H9 (cell line): ENCODE measurements around the gene CLMN. TPM values are rescaled to one million over a fixed set of nuclear protein-coding genes. Genes with fewer than 3 reads are reported as not detected.

Experiments used
- DNase-seq: peaks from one replicate; pipeline ENCODE4 v3.0.0-alpha.2; 2017
- H2AFZ ChIP-seq: one replicate; pipeline ENCODE4 v1.6.1; 2013; ENCODE audit warnings: mild to moderate bottlenecking, low read length, control low read depth, moderate library complexity
- H2AK5ac ChIP-seq: 2 replicates; pipeline ENCODE4 v1.6.1; 2013; ENCODE audit warnings: low read length, control low read depth, mixed read lengths; ENCODE audit not compliant: insufficient read length
- H2BK120ac ChIP-seq: one replicate; pipeline ENCODE4 v1.6.1; 2013; ENCODE audit warnings: low read depth, mild to moderate bottlenecking, low read length, control low read depth, inconsistent platforms; ENCODE audit not compliant: poor library complexity, severe bottlenecking
- H2BK12ac ChIP-seq: 2 replicates; pipeline ENCODE4 v1.6.1; 2013; ENCODE audit warnings: low read length, control low read depth, mixed read lengths, low read depth; ENCODE audit not compliant: insufficient read length
- H2BK15ac ChIP-seq: 2 replicates; pipeline ENCODE4 v1.6.1; 2013; ENCODE audit warnings: low read depth, low read length, control low read depth
- H2BK20ac ChIP-seq: one replicate; pipeline ENCODE4 v1.6.1; 2013; ENCODE audit warnings: low read depth, mild to moderate bottlenecking, low read length, control low read depth, inconsistent platforms; ENCODE audit not compliant: poor library complexity, severe bottlenecking
- H2BK5ac ChIP-seq: 2 replicates; pipeline ENCODE4 v1.6.1; 2013; ENCODE audit warnings: low read length, control low read depth, mixed read lengths; ENCODE audit not compliant: insufficient read length
- H3K14ac ChIP-seq: 2 replicates; pipeline ENCODE4 v1.6.1; 2013; ENCODE audit warnings: low read length, control low read depth; ENCODE audit not compliant: insufficient read depth
- H3K18ac ChIP-seq: 2 replicates; pipeline ENCODE4 v1.6.1; 2013; ENCODE audit warnings: low read depth, mild to moderate bottlenecking, mixed read lengths, low read length, control low read depth; ENCODE audit not compliant: insufficient read length
- H3K23ac ChIP-seq: 2 replicates; pipeline ENCODE4 v1.6.1; 2013; ENCODE audit warnings: low read length, control low read depth, mixed read lengths, low read depth; ENCODE audit not compliant: insufficient read length
- H3K23me2 ChIP-seq: 2 replicates; pipeline ENCODE4 v1.6.1; 2013; ENCODE audit warnings: low read depth, mild to moderate bottlenecking, mixed read lengths, low read length, control low read depth; ENCODE audit not compliant: insufficient read length, poor library complexity, severe bottlenecking
- H3K27ac ChIP-seq: 2 replicates; pipeline ENCODE4 v1.5.1; 2013; ENCODE audit warnings: low read length, control low read depth, mixed read lengths, low read depth; ENCODE audit not compliant: insufficient read length
- H3K27me3 ChIP-seq: 2 replicates; pipeline ENCODE4 v1.6.1; 2013; ENCODE audit warnings: low read length, control low read depth, inconsistent platforms; ENCODE audit not compliant: insufficient read depth
- H3K4ac ChIP-seq: 2 replicates; pipeline ENCODE4 v1.6.1; 2013; ENCODE audit warnings: low read depth, mild to moderate bottlenecking, control low read depth, inconsistent platforms, low read length, moderate library complexity
- H3K4me1 ChIP-seq: 2 replicates; pipeline ENCODE4 v1.6.1; 2013; ENCODE audit warnings: low read length, control low read depth, inconsistent platforms; ENCODE audit not compliant: insufficient read depth
- H3K4me2 ChIP-seq: 2 replicates; pipeline ENCODE4 v1.6.1; 2013; ENCODE audit warnings: low read length, control low read depth, mixed read lengths; ENCODE audit not compliant: insufficient read length, insufficient read depth
- H3K56ac ChIP-seq: 2 replicates; pipeline ENCODE4 v1.6.1; 2013; ENCODE audit warnings: low read depth, mild to moderate bottlenecking, mixed read lengths, low read length, control low read depth; ENCODE audit not compliant: insufficient read length
- H3K79me1 ChIP-seq: 2 replicates; pipeline ENCODE4 v1.6.1; 2013; ENCODE audit warnings: low read depth, mild to moderate bottlenecking, moderate library complexity, low read length, control low read depth, inconsistent platforms; ENCODE audit not compliant: insufficient read depth, poor library complexity, severe bottlenecking
- H3K79me2 ChIP-seq: 2 replicates; pipeline ENCODE4 v1.6.1; 2013; ENCODE audit warnings: low read length, control low read depth, inconsistent platforms; ENCODE audit not compliant: insufficient read depth
- H3K9ac ChIP-seq: 2 replicates; pipeline ENCODE4 v1.6.1; 2013; ENCODE audit warnings: low read length, control low read depth, mixed read lengths; ENCODE audit not compliant: insufficient read length; ENCODE audit errors: extremely low read depth
- H3K9me3 ChIP-seq: one replicate; pipeline ENCODE4 v1.6.1; 2013; ENCODE audit warnings: low read depth, low read length, inconsistent platforms; ENCODE audit not compliant: control insufficient read depth
- H3T11ph ChIP-seq: one replicate; pipeline ENCODE4 v1.6.1; 2013; ENCODE audit warnings: mild to moderate bottlenecking, low read length, control low read depth, inconsistent platforms
- H4K20me1 ChIP-seq: one replicate; pipeline ENCODE4 v1.6.1; 2013; ENCODE audit not compliant: control insufficient read depth, insufficient read length, insufficient read depth
- H4K5ac ChIP-seq: 2 replicates; pipeline ENCODE4 v1.6.1; 2013; ENCODE audit warnings: low read depth, mild to moderate bottlenecking, mixed read lengths, low read length, control low read depth; ENCODE audit not compliant: insufficient read length
- H4K8ac ChIP-seq: replicated peaks from 2 replicates; pipeline ENCODE4 v1.6.1; 2013; ENCODE audit warnings: low read length, control low read depth, mixed read lengths, low read depth; ENCODE audit not compliant: insufficient read length
- H4K91ac ChIP-seq: 2 replicates; pipeline ENCODE4 v1.6.1; 2013; ENCODE audit warnings: low read depth, mild to moderate bottlenecking, moderate library complexity, mixed read lengths, low read length, control low read depth; ENCODE audit not compliant: insufficient read length
- H3K27ac Mint-ChIP-seq, 3 experiments: 2 replicates in 2 of 3; 3 replicates in 1 of 3; pipeline ENCODE4 v1.8.0; 2020 to 2021; ENCODE audit warnings: mixed read lengths in 3 of 3, mild to moderate bottlenecking in 1 of 3, moderate library complexity in 1 of 3
- H3K27me3 Mint-ChIP-seq: 2 replicates; pipeline ENCODE4 v1.8.0; 2021; ENCODE audit warnings: low read depth, mild to moderate bottlenecking, moderate library complexity, mixed read lengths
- H3K36me3 Mint-ChIP-seq, 3 experiments: 2 replicates in 2 of 3; 3 replicates in 1 of 3; pipeline ENCODE4 v1.8.0; 2020 to 2021; ENCODE audit warnings: low read depth in 3 of 3, mixed read lengths in 3 of 3; ENCODE audit not compliant: insufficient read depth in 1 of 3
- H3K4me1 Mint-ChIP-seq, 2 experiments: 2 replicates each; pipeline ENCODE4 v1.8.0; 2020; ENCODE audit warnings: mixed read lengths in 2 of 2
- H3K4me3 Mint-ChIP-seq, 2 experiments: 2 replicates in 1 of 2; 3 replicates in 1 of 2; pipeline ENCODE4 v1.8.0; 2020 to 2021; ENCODE audit warnings: mild to moderate bottlenecking in 2 of 2, mixed read lengths in 2 of 2, moderate library complexity in 1 of 2
- H3K9me3 Mint-ChIP-seq, 2 experiments: 2 replicates in 1 of 2; 3 replicates in 1 of 2; pipeline ENCODE4 v1.8.0; 2020; ENCODE audit warnings: mild to moderate bottlenecking in 2 of 2, mixed read lengths in 2 of 2, moderate library complexity in 1 of 2
- CTCF ChIP-seq: fragments of 200-600 bp; sonication (generic); conservative IDR thresholded peaks from 3 replicates; pipeline ENCODE4 v1.8.0; 2021; ENCODE audit warnings: antibody characterized with exemption, mild to moderate bottlenecking
- WGBS: extraction: QIAGEN DNeasy Blood & Tissue Kit; methylation state at CpG from one replicate; pipeline ENCODE4 v1.1.7; 2013; ENCODE audit warnings: missing lambda C conversion rate, low lambda C conversion rate, mixed read lengths; ENCODE audit not compliant: insufficient read length; ENCODE audit errors: extremely low coverage; 5-methylcytosine and 5-hydroxymethylcytosine counted together
- total RNA-seq: library from RNA; stranded (reverse); gene quantifications from 2 replicates; pipeline ENCODE4 v1.2.1, GENCODE V29; 2021

Gene CLMN
- total RNA-seq, 1 experiment from 2014 or later: 7.6 TPM

- Histone ChIP-seq H4K5ac (no peak overlapping the region), H3K27ac (no peak overlapping the region), H3K18ac (no peak overlapping the region), H2BK15ac (no peak overlapping the region), H3K4me2 (no peak overlapping the region), H4K20me1 (peaks cover 2% of the 10 kb centered on the region), H2BK120ac (no peak overlapping the region), H2AFZ (no peak overlapping the region), H3K14ac (no peak overlapping the region), H2BK20ac (no peak overlapping the region), H3T11ph (no peak overlapping the region), H3K4ac (no peak overlapping the region), H4K8ac (no peak overlapping the region), H3K56ac (no peak overlapping the region), H3K9ac (no peak overlapping the region), H3K9me3 (no peaks in the 10 kb centered on the region), H3K79me2 (no peaks in the 10 kb centered on the region), H3K27me3 (no peaks in the 10 kb centered on the region), H3K23ac (no peak overlapping the region), H3K79me1 (no peaks in the 10 kb centered on the region), H4K91ac (no peak overlapping the region), H3K23me2 (no peaks in the 10 kb centered on the region), H2BK5ac (no peak overlapping the region), H3K4me1 (no peaks in the 10 kb centered on the region; the same call in 1 of the 2 replicates), H2AK5ac (no peak overlapping the region), H2BK12ac (no peak overlapping the region)
- peak overlapping the region in 1 of 3 experiments; percentile 62; a peak in 3 of 7 replicates for H3K27ac Mint-ChIP-seq
- peaks cover 0 to 2% (median 0%) of the 10 kb centered on the region in 3 experiments; a peak in 2 of 7 replicates for H3K36me3 Mint-ChIP-seq
- H3K9me3 Mint-ChIP-seq: peaks cover 0 to 4% of the 10 kb centered on the region in 2 experiments; a peak in 2 of 5 replicates
- TF ChIP-seq CTCF: no peak
- H3K27me3 Mint-ChIP-seq: peaks cover 5% of the 10 kb centered on the region
- H3K4me3 Mint-ChIP-seq: no peak overlapping the region
- no CpG with 5 or more reads among the region's 10 CpGs for WGBS
- peaks cover 6 to 12% of the 10 kb centered on the region in 2 experiments for H3K4me1 Mint-ChIP-seq
- no peak for DNase-seq
Measured at GRCh38 chr14:95309261-95310051, 10.3 kb downstream of the CLMN start.
